DOHH2 (cell line): ENCODE data around the gene S100A14.

Experiments
- CTCF ChIP-seq: fragments of 200-600 bp; sonication (generic); IDR thresholded peaks from one replicate; pipeline ENCODE4 v1.5.1; 2014; ENCODE audit warnings: antibody characterized with exemption, mild to moderate bottlenecking, low read depth, low read length; ENCODE audit not compliant: poor library complexity, severe bottlenecking
- EZH2phosphoT487 ChIP-seq: fragments of 200-600 bp; sonication (generic); IDR thresholded peaks from 2 replicates; pipeline ENCODE4 v1.6.1; 2017; ENCODE audit warnings: borderline replicate concordance, mild to moderate bottlenecking, antibody characterized with exemption, low read length, moderate library complexity, mixed read lengths

- TF ChIP-seq CTCF (no peak), EZH2phosphoT487 (no peak)
These were observed 17.9 kb upstream of the S100A14 start, which contains the start of gene CHTOP for GRCh38 chr1:153633754-153634665.
